K562 (cell line): Measurements from ENCODE around the gene CTDSP1. TPM values are rescaled to one million over a fixed set of nuclear protein-coding genes. Genes with fewer than 3 reads are reported as not detected.

Experiments
- ATAC-seq: fragments of 200-7000 bp; cut with Tn5 transposase; 3 replicates; pipeline ENCODE4 v1.9.1; 2020; ENCODE audit warnings: moderate library complexity
- BruUV-seq: library from RNA; stranded (reverse); fragments of 400-500 nt; replicated peaks from 2 replicates; lab custom pipeline; 2021; lab: Mats Ljungman, UMichigan
- CTCF ChIA-PET: fragments of 300-600 bp; formaldehyde crosslinking; extraction: SDS; loops from one replicate; lab custom pipeline; 2021; ENCODE audit warnings: low intra/inter-chr PET ratio; lab: Yijun Ruan, JAX
- POLR2A ChIA-PET: fragments of 300-600, 350-650 bp; sonication (Branson Sonifier 250); formaldehyde crosslinking; extraction: SDS; loops from one replicate; lab custom pipeline; 2021; ENCODE audit warnings: antibody characterized with exemption, inconsistent platforms; lab: Yijun Ruan, JAX
- DNase-seq, 4 experiments: peaks; one replicate each; pipeline versions ENCODE4 v3.0.0 to v3.0.0-alpha.2; 2011 to 2018; ENCODE audit warnings: low spot score in 3 of 4, mixed read lengths in 3 of 4; ENCODE audit errors: extremely low read depth in 1 of 4
- FAIRE-seq: peaks from 2 replicates; lab custom pipeline; 2011; peaks lifted over from hg19 to GRCh38; lab: Jason Lieb, UNC
- H2AFZ ChIP-seq: 2 replicates; pipeline ENCODE4 v1.6.0; 2011; ENCODE audit warnings: low read depth, low read length, control low read depth, inconsistent platforms
- H3K27ac ChIP-seq: fragments of 200-600 bp; 3 replicates; pipeline ENCODE4 v1.8.0; 2011; ENCODE audit warnings: low read depth, mild to moderate bottlenecking, control low read depth, inconsistent platforms, low read length, moderate library complexity, mixed read lengths; ENCODE audit errors: extremely low read depth
- H3K27me3 ChIP-seq, 2 experiments: fragments of 300-600 bp in 1 of 2; 2 replicates in 1 of 2; 3 replicates in 1 of 2; pipeline versions ENCODE4 v1.6.0 to v1.8.0; 2011; ENCODE audit warnings: inconsistent platforms in 2 of 2, low read length in 2 of 2, mild to moderate bottlenecking in 1 of 2, mixed read lengths in 1 of 2, moderate library complexity in 1 of 2; ENCODE audit not compliant: control insufficient read depth in 2 of 2, insufficient read depth in 2 of 2
- H3K36me3 ChIP-seq: fragments of 300-600 bp; 3 replicates; pipeline ENCODE4 v1.8.0; 2011; ENCODE audit warnings: mild to moderate bottlenecking, low read length, inconsistent platforms; ENCODE audit not compliant: control insufficient read depth, insufficient read depth
- H3K4me1 ChIP-seq, 2 experiments: fragments of 200-600 bp in 1 of 2; replicated peaks in 1 of 2; 2 replicates in 1 of 2; 3 replicates in 1 of 2; pipeline versions ENCODE4 v1.5.1 to v1.8.0; 2011; ENCODE audit warnings: inconsistent platforms in 2 of 2, low read length in 2 of 2, mild to moderate bottlenecking in 1 of 2, mixed read lengths in 1 of 2, moderate library complexity in 1 of 2; ENCODE audit not compliant: control insufficient read depth in 2 of 2, insufficient read depth in 2 of 2
- H3K4me2 ChIP-seq: 2 replicates; pipeline ENCODE4 v1.6.1; 2011; ENCODE audit warnings: low read length, control low read depth, inconsistent platforms, mixed read lengths; ENCODE audit not compliant: insufficient read depth
- H3K4me3 ChIP-seq: fragments of 200-600 bp; sonication (generic), shearing (Covaris generic); 2 replicates; pipeline ENCODE4 v1.5.1; 2016; ENCODE audit warnings: control low read depth, inconsistent platforms
- H3K79me2 ChIP-seq: fragments of 200-600 bp; 3 replicates; pipeline ENCODE4 v1.8.0; 2011; ENCODE audit warnings: low read length, inconsistent platforms; ENCODE audit not compliant: control insufficient read depth, insufficient read depth
- H3K9ac ChIP-seq, 2 experiments: 2 replicates each; pipeline versions ENCODE4 v1.6.0 to v1.6.1; 2011; ENCODE audit warnings: low read depth in 2 of 2, low read length in 2 of 2, control low read depth in 1 of 2, inconsistent platforms in 1 of 2, mild to moderate bottlenecking in 1 of 2, mixed read lengths in 1 of 2; ENCODE audit not compliant: insufficient read depth in 1 of 2
- H3K9me1 ChIP-seq: one replicate; pipeline ENCODE4 v1.6.0; 2011; ENCODE audit warnings: inconsistent platforms, mild to moderate bottlenecking, low read length, moderate library complexity; ENCODE audit not compliant: control insufficient read depth, insufficient read depth
- H3K9me3 ChIP-seq: replicated peaks from 2 replicates; pipeline ENCODE4 v1.5.1; 2011; ENCODE audit warnings: low read depth, low read length, inconsistent platforms; ENCODE audit not compliant: control insufficient read depth, insufficient read depth
- H4K20me1 ChIP-seq: replicated peaks from 2 replicates; pipeline ENCODE4 v1.6.1; 2011; ENCODE audit warnings: low read length, inconsistent platforms, mixed read lengths; ENCODE audit not compliant: control insufficient read depth, insufficient read depth
- CBFA2T3 ChIP-seq: fragments of 450-650 bp; IDR thresholded peaks from 2 replicates; pipeline ENCODE4 v1.6.1; 2017
- DPF2 ChIP-seq: fragments of 450-650 bp; IDR thresholded peaks from 2 replicates; pipeline ENCODE4 v1.6.1; 2016
- HDAC2 ChIP-seq: fragments of 450-650 bp; IDR thresholded peaks from 2 replicates; pipeline ENCODE4 v1.6.1; 2016; ENCODE audit warnings: mild to moderate bottlenecking
- HNRNPH1 ChIP-seq: fragments of 200-400 bp; formaldehyde crosslinking; optimal IDR thresholded peaks from 2 replicates; pipeline ENCODE3; 2017; ENCODE audit warnings: low read depth, mild to moderate bottlenecking, low read length, moderate library complexity
- MYC ChIP-seq, 2 experiments: fragments of 250-450 bp in 1 of 2; sonication (Bioruptor Pico) in 1 of 2; IDR thresholded peaks; 2 replicates each; pipeline versions ENCODE4 v1.5.1 to v1.6.1; 2012 to 2021; ENCODE audit warnings: low read depth in 2 of 2, borderline replicate concordance in 1 of 2, improper control_type of control experiment in 1 of 2, low read length in 1 of 2, mild to moderate bottlenecking in 1 of 2, moderate library complexity in 1 of 2
- NONO ChIP-seq, 2 experiments: fragments of 200-400 bp in 1 of 2; fragments of 450-650 bp in 1 of 2; formaldehyde crosslinking in 1 of 2; IDR thresholded peaks; 2 replicates each; pipeline ENCODE4 v1.6.1; 2017; ENCODE audit warnings: low read depth in 2 of 2, mild to moderate bottlenecking in 2 of 2, moderate library complexity in 2 of 2, low read length in 1 of 2
- PML ChIP-seq: IDR thresholded peaks from 2 replicates; pipeline ENCODE4 v1.6.1; 2012; ENCODE audit warnings: low read length, inconsistent platforms
- ZNF41 ChIP-seq: fragments of 250-450 bp; sonication (Bioruptor Pico); conservative IDR thresholded peaks from 2 replicates; pipeline ENCODE4 v1.4.0; 2020; ENCODE audit warnings: mild to moderate bottlenecking
- WGBS: fragments of 100-300 bp; shearing (Covaris generic); methylation state at CpG from one replicate; pipeline ENCODE4 v1.1.6; 2016; ENCODE audit warnings: low coverage, mixed read lengths; ENCODE audit not compliant: insufficient coverage; ENCODE audit errors: missing lambda C conversion rate; 5-methylcytosine and 5-hydroxymethylcytosine counted together
- in situ Hi-C: fragments of 300-500 bp; cut with MboI; formaldehyde crosslinking; loops from 4 replicates; pipeline ENCODE4 v1.15.0; 2018; ENCODE audit warnings: inconsistent platforms, mixed read lengths
- intact Hi-C: fragments of 100-400 bp; cut with micrococcal nuclease; formaldehyde crosslinking; loops from 2 replicates; pipeline ENCODE4 v1.14.2; 2022
- polyA plus RNA-seq, 8 experiments: library from polyadenylated mRNA; depleted of rRNA in 4 of 8; stranded (reverse) in 5 of 8; unstranded in 3 of 8; fragments of >200 nt; fragmentation: Nextera tagmentation in 2 of 8; fragmentation: Illumina TruSeq in 1 of 8; extraction: Ambion mirVana in 2 of 8; extraction: Trizol in 1 of 8; gene quantifications; 2 replicates each; pipeline versions ENCODE4 v1.2.1 to v1.2.3, GENCODE V29; 2011 to 2014; ENCODE audit warnings: inconsistent platforms in 1 of 8, missing spikeins in 1 of 8
- total RNA-seq, 7 experiments: library from RNA; depleted of rRNA in 6 of 7; stranded (reverse); fragments of >200 nt in 6 of 7; fragmentation: Illumina TruSeq in 2 of 7; extraction: Trizol in 2 of 7; gene quantifications; 2 replicates each; pipeline versions ENCODE4 v1.2.1 to v1.2.3, GENCODE V29; 2011 to 2021; ENCODE audit warnings: low replicate concordance in 1 of 7
- TF ChIP-seq, protein P1 (sequence below): sonication (generic); formaldehyde crosslinking; IDR thresholded peaks from 2 replicates; pipeline ENCODE4 v1.8.1; 2023; ENCODE audit warnings: mild to moderate bottlenecking, missing genetic modification reagents
- TF ChIP-seq, protein P2 (sequence below): fragments of 250-450 bp; sonication (Bioruptor Pico); IDR thresholded peaks from 2 replicates; pipeline ENCODE4 v1.4.0; 2020; ENCODE audit warnings: mild to moderate bottlenecking, moderate library complexity
- TF ChIP-seq, protein P3 (sequence below): IDR thresholded peaks from 2 replicates; pipeline ENCODE4 v1.6.1; 2012; ENCODE audit warnings: low read depth, low read length, improper control_type of control experiment, borderline replicate concordance
- TF ChIP-seq, protein P4 (sequence below), 2 experiments: fragments of 450-650 bp in 1 of 2; sonication (generic) in 1 of 2; formaldehyde crosslinking in 1 of 2; IDR thresholded peaks in 1 of 2; conservative IDR thresholded peaks in 1 of 2; 2 replicates each; pipeline versions ENCODE4 v1.6.1 to v1.8.1; 2016 to 2023; ENCODE audit warnings: mild to moderate bottlenecking in 2 of 2, moderate library complexity in 2 of 2, inconsistent platforms in 1 of 2, missing genetic modification reagents in 1 of 2

The CTDSP1 gene
- total and polyA plus RNA-seq, 9 of the 15 experiments (the other 6 are each of a cell fraction or from before 2014, with no cell fraction given): 2.4 to 74.8 (median 45.8) TPM

DNA sequence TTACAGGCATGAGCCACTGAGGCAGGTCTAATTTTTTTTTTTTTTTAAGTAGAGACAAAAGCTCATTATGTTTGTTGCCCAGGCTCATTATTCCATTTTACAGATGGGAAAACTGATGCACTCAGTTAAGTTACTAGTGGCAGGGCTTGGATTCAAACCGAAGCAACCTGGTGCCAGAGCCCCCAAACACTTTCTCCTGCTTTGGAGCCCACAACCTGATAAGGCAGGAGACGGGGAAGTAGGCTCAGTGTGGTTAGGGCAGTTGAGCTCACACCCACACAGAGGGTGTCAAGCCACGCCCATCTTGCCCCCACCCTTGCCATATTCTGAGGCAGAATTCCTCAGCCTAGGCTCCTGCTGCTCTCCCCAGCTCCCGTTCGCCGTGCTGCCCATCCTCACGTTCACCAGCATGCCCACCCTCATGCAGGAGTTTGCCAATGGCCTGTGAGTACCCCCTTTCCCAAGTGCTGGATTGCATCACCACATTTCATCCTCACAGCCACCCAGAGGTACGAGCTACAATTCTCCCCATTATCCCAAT is 5.8 kb upstream of the CTDSP1 start:
- ATAC-seq (peak; percentile 39), FAIRE-seq (peak; percentile 95), DNase-seq (peak; percentile 68 to 87 (median 71))
- H3K9ac ChIP-seq: peak overlapping the region; percentile 73 to 88
- H3K27me3 ChIP-seq: no peaks in the 10 kb centered on the region
- H3K79me2 ChIP-seq: peaks cover 43% of the 10 kb centered on the region
- intact Hi-C loops: no loop called here
- no peaks in the 10 kb centered on the region for H3K9me3 ChIP-seq
- ChIA-PET POLR2A (interaction anchor here (0.6 to 2.2 kb wide), 15 partner anchors 9 to 122 kb away, joined by 3 to 9 read pairs (median 3); no protein-coding TSS in a partner anchor), CTCF (no interaction called here)
- peak overlapping the region; percentile 90 for H3K27ac ChIP-seq
- WGBS: 2% methylated on average over 7 of the region's 8 CpGs
- H3K36me3 ChIP-seq: no peaks in the 10 kb centered on the region
- no peaks in the 10 kb centered on the region for H3K9me1 ChIP-seq
- H2AFZ ChIP-seq: peak overlapping the region; percentile 67
- no TSS peak for BruUV-seq
- no peaks in the 10 kb centered on the region for H4K20me1 ChIP-seq
- in situ Hi-C loops: no loop called here
- peaks cover 20 to 57% of the 10 kb centered on the region in 2 experiments for H3K4me1 ChIP-seq
- H3K4me2 ChIP-seq: peak overlapping the region; percentile 91
- peak overlapping the region; percentile 57 for H3K4me3 ChIP-seq
- TF ChIP-seq ZNF41 (CRISPR knock-in tag) (no peak), HNRNPH1 (no peak), NONO (IDR thresholded peaks at IDR 0.05; ENCODE audit: low read depth in 2 of 2, low read length in 1 of 2) (no peak), CBFA2T3 (peak; percentile 11; the same call in 1 of the 2 replicates), DPF2 (peak; percentile 75), HDAC2 (peak; percentile 75), PML (no peak), MYC (IDR thresholded peaks at IDR 0.05; ENCODE audit: low read depth, low read length) (peak; percentile 44; the same call in 1 of the 2 replicates), MYC (CRISPR knock-in tag; IDR thresholded peaks at IDR 0.05; ENCODE audit: borderline replicate concordance, low read depth) (no peak)
- TF ChIP-seq, protein P1, sequence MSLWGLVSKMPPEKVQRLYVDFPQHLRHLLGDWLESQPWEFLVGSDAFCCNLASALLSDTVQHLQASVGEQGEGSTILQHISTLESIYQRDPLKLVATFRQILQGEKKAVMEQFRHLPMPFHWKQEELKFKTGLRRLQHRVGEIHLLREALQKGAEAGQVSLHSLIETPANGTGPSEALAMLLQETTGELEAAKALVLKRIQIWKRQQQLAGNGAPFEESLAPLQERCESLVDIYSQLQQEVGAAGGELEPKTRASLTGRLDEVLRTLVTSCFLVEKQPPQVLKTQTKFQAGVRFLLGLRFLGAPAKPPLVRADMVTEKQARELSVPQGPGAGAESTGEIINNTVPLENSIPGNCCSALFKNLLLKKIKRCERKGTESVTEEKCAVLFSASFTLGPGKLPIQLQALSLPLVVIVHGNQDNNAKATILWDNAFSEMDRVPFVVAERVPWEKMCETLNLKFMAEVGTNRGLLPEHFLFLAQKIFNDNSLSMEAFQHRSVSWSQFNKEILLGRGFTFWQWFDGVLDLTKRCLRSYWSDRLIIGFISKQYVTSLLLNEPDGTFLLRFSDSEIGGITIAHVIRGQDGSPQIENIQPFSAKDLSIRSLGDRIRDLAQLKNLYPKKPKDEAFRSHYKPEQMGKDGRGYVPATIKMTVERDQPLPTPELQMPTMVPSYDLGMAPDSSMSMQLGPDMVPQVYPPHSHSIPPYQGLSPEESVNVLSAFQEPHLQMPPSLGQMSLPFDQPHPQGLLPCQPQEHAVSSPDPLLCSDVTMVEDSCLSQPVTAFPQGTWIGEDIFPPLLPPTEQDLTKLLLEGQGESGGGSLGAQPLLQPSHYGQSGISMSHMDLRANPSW (CRISPR knock-in tag): no peak
- TF ChIP-seq, protein P2, sequence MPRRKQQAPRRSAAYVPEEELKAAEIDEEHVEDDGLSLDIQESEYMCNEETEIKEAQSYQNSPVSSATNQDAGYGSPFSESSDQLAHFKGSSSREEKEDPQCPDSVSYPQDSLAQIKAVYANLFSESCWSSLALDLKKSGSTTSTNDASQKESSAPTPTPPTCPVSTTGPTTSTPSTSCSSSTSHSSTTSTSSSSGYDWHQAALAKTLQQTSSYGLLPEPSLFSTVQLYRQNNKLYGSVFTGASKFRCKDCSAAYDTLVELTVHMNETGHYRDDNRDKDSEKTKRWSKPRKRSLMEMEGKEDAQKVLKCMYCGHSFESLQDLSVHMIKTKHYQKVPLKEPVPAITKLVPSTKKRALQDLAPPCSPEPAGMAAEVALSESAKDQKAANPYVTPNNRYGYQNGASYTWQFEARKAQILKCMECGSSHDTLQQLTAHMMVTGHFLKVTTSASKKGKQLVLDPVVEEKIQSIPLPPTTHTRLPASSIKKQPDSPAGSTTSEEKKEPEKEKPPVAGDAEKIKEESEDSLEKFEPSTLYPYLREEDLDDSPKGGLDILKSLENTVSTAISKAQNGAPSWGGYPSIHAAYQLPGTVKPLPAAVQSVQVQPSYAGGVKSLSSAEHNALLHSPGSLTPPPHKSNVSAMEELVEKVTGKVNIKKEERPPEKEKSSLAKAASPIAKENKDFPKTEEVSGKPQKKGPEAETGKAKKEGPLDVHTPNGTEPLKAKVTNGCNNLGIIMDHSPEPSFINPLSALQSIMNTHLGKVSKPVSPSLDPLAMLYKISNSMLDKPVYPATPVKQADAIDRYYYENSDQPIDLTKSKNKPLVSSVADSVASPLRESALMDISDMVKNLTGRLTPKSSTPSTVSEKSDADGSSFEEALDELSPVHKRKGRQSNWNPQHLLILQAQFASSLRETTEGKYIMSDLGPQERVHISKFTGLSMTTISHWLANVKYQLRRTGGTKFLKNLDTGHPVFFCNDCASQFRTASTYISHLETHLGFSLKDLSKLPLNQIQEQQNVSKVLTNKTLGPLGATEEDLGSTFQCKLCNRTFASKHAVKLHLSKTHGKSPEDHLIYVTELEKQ (CRISPR knock-in tag): no peak
- TF ChIP-seq, protein P3, sequence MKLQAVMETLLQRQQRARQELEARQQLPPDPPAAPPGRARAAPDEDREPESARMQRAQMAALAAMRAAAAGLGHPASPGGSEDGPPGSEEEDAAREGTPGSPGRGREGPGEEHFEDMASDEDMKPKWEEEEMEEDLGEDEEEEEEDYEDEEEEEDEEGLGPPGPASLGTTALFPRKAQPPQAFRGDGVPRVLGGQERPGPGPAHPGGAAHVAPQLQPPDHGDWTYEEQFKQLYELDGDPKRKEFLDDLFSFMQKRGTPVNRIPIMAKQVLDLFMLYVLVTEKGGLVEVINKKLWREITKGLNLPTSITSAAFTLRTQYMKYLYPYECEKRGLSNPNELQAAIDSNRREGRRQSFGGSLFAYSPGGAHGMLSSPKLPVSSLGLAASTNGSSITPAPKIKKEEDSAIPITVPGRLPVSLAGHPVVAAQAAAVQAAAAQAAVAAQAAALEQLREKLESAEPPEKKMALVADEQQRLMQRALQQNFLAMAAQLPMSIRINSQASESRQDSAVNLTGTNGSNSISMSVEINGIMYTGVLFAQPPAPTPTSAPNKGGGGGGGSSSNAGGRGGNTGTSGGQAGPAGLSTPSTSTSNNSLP: no peak
- TF ChIP-seq, protein P4, sequence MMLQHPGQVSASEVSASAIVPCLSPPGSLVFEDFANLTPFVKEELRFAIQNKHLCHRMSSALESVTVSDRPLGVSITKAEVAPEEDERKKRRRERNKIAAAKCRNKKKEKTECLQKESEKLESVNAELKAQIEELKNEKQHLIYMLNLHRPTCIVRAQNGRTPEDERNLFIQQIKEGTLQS (IDR thresholded peaks at IDR 0.05): peak; percentile 94
- TF ChIP-seq, protein P4 (CRISPR knock-in tag; conservative IDR thresholded peaks at IDR 0.05): 0 out of 2 replicates have a peak, but pooled peaks have one; percentile 63
